Cardiac septum (tissue), 1 donor: ENCODE data around the gene MYCL. TPM values are rescaled to one million over a fixed set of nuclear protein-coding genes. Genes with fewer than 3 reads are reported as not detected.
"Not testable (repeated sequence)": the region's sequence is repeated elsewhere in the genome, so short reads cannot be mapped to it uniquely, and the experiment has no call there.

Experiments
- DNase-seq: peaks from one replicate; pipeline ENCODE4 v3.0.0-alpha.2; 2020; ENCODE audit warnings: low spot score
- intact Hi-C: fragments of 100-400 bp; cut with DNase I; formaldehyde crosslinking; loops from one replicate; pipeline ENCODE4 v1.14.0; 2022
- total RNA-seq: library from RNA; stranded (reverse); fragmentation: NEBNext Ultra II Directional; extraction: Animal tissue kit (Norgen Biotek cat#: 25700); gene quantifications from one replicate; pipeline ENCODE4 v1.2.1, GENCODE V29; 2021
- donor health status: DM: no; HTN: no; CAD: no.

The MYCL gene
- total RNA-seq, 1 donor from 2014 or later, result 0.35 TPM

DNA sequence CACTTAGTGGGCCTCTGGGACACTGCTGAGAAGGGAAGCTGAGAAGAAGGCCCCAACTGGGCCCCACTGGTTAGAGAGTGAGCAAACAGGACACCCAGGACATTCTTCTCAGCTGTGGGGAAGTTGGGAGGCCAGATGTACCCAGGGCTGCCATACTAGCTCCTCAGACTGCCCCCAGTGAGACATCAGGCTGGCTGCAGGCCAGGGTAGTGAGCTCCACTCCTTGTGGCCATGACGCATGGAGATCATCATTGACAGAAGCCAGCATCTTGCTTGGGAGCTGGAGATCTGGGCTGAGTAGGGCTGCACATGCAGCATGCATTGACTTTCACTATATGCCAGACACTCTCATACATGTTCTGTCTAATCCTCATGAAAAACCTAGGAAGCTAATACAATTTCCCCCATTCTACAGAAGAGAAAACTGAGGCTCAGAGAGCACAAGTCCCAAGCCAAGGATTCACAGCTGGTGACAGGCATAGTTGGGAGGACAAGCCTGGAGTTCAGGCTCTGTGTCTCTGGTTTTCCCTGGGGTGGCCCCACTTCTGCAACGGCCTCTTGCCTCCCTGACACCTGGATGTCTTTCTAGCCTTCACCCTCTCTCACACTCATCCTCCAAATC, 24.1 kb upstream of the MYCL start:
- no peak for DNase-seq
- intact Hi-C loops, result no loop called here

- intact Hi-C loops, result no loop called here
- no peak for DNase-seq
Measured at GRCh38 chr1:39922251-39922688, 20.6 kb upstream of the MYCL start.

DNA sequence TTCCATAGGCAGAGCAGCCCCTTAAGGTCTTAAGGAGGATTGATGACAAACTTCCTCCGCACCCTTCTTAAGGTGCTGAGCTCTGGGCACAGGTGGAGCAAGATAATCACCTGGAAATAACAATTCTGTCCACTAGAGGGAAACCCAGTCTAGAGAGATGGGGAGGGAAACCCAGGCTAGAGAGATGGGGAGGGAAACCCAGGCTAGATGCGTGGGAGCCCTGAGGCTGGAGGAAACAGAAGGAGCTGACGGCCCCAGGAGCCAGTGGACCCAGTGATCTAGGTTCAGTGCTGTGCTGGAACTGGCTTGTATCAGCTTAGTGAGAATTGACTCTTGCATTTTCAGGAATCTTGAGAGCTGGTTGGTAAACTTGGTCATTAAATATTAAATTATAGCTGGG, 17.8 kb upstream of the MYCL start:
- no peak for DNase-seq
- intact Hi-C loops, result loop anchor here (2.0 kb wide), 1 partner anchor 55 kb away; no protein-coding TSS in a partner anchor

DNA sequence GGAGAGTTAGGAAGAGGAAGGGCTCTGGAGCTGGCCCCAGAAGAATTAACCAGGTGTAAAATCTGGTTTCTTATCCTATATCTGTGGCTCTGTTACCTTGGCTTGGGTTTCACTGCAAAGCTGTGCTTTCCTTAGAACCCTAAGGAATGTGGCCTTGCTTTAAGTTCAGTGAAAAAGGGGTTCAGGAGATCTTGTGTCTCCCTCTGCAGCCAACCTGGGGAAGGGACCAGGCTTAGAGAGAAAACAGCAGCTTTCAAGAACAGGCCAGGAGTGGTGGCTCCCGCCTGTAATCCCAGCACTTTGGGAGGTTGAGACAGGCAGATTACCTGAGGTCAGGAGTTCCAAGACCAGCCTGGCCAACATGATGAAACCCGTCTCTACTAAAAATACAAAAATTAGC, 16.1 kb upstream of the MYCL start:
- intact Hi-C loops, result loop anchor here (2.0 kb wide), 1 partner anchor 57 kb away; no protein-coding TSS in a partner anchor

GRCh38 chr1:39915499-39916129, 13.9 kb upstream of the MYCL start:
- intact Hi-C loops, result no loop called here
- no peak for DNase-seq

More for the DNA sequence above, 16.1 kb upstream of the MYCL start:
- no peak for DNase-seq

DNA sequence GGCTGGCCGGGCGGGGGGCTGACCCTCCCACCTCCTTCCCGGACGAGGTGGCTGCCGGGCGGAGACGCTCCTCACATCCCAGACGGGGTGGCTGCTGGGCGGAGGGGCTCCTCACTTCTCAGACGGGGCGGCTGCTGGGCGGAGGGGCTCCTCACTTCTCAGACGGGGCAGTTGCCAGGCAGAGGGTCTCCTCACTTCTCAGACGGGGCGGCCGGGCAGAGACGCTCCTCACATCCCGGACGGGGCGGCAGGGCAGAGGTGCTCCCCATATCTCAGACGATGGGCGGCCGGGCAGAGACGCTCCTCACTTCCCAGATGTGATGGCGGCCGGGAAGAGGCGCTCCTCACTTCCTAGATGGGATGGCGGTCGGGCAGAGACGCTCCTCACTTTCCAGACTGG, 11.4 kb upstream of the MYCL start:
- intact Hi-C loops, DNase-seq: not testable (repeated sequence)

GRCh38 chr1:39910263-39910662, 8.5 kb upstream of the MYCL start:
- no peak for DNase-seq
- intact Hi-C loops, result no loop called here

DNA sequence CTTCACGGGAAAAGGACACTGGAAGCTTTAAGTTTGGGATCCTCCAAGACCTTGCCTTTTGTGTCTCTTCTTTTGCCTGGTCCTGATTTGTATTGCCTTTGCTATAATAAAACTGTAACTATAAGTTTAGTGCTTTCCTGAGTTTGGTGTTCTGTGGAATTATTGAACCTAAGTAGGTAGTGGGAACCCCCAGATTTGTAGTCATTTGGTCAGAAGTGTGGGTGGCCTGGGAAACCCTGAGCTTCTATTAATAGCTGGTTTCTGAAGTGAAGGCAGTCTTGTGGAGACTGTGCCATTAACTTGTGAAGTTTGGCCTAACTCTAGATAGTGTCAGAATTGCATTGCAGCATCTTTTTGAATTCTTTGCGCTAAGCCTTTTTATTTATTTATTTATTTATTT, 6.8 kb upstream of the MYCL start:
- intact Hi-C loops, result no loop called here
- DNase-seq, result no peak

GRCh38 chr1:39907528-39908453, 6.1 kb upstream of the MYCL start:
- DNase-seq, result no peak
- intact Hi-C loops, result no loop called here

GRCh38 chr1:39905172-39905571, 3.5 kb upstream of the MYCL start:
- intact Hi-C loops, result no loop called here
- no peak for DNase-seq

DNA sequence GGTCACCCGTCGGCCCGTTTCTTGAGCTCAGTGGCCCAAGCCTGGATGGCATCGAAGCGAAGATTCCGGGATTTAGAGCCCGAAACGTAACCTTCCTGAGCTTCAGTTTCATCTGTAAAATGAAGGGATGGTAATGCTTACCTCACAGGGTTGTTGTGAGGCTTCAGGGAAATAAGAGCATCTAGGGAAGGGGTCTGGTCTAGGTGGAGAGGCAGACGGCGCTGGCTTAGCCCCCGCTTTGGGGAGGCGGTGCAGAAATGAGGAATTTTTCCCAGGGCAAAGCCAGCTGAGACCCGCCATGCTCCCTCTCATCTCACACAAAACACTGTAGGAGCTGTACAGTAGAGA, 717 bp upstream of the MYCL start:
- DNase-seq, result no peak
- intact Hi-C loops, result loop anchor here (2.0 to 5.0 kb wide), 2 partner anchors 55 to 88 kb away; no protein-coding TSS in a partner anchor

DNA sequence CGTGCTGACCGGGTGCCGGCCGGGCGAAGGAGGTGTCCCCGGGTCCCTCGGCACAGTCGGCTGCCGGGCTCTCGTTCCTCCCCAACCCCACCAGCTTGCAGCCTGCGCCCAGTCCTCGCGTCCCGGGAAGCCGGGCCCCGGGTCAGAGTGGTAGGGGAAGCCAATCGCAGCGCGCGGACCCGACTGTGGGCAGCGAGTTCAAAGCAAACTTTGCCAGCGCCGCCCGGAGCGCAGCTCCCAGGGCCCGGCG, 328 bp downstream of the MYCL start:
- intact Hi-C loops, result loop anchor here (5.0 kb wide), 1 partner anchor 54 kb away; no protein-coding TSS in a partner anchor
- DNase-seq, result no peak

DNA sequence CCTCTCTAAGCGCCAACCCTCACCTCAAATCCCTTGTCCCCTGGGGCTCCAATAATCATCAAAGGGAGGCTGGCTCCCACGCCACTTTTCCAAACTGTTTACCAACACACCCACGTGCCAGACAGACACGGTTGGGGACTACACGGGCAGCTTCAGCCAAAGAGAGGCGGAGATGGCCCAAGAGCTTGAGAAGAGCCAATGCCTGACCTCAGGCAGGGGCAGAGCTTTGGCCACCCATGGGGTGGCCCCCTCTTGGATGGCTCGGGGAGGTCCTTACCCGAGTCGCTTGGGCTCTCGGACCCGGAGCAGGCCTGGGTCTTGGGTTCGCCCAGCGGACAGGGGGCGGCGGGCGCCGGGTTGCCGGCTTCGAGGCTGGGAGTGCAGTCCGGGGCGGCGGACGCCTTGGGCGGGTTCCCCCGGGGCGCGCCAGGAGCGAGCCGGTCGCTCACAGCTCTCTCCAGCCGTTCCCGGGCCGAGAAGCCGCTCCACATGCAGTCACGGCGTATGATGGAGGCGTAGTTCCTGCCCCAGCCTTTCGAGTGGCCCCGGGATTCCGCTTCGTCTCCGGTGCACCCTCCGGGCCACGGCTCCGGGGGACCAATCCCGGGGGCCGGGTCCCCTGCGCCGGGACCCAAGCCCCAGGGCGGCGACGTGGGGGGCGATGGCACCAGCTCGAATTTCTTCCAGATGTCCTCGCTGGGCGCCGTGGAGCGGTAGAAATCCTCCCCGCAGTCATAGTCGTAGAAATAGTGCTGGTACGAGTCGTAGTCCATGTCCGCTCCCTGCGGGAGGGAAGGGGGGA, 854 bp downstream of the MYCL start:
- DNase-seq, result no peak
- intact Hi-C loops, result loop anchor here (5.0 kb wide), 1 partner anchor 54 kb away; no protein-coding TSS in a partner anchor

DNA sequence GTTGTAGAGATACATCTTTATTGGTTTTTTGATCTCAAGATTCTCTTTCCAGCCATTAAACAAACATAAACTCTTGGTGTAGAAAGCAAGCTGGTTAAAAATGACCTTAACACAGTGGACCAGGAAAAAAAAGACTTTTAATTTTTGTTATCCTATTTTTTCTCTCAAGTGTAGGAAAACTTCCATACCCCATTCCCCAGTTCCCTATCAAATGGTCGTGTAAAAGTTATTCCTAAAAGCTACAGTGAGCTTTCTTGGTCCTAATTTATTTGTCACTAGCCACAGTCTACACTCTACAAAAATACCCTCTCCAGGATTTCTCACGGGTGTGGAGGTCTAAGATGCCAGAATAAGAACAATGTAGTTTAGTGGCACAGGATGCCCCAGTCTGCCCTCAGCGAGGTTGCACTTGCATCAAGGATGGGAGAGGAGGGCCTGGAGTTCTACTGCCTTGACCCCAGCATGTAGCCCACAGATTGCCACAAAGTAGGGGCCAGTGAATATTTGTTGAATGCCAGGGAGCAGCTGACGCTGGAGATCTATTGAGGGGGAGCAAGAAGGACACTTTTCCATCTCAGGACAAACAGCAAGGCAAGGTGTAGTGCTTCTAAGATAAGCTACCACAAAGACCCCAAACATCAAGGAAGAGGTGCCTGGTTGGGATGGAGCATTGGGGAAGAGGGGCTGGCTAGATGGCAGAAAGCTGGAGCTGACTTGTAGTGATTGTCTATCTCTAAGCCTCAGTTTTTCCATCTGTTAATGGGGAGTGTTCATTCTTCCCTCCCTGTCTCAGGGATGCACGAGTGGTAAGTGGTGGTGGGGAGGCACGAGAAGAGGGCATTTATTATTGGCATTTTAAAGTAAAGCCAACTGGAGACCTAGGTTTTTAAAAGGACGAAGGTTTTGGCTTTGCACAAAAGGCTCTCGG, 1.8 kb downstream of the MYCL start:
- intact Hi-C loops, result loop anchor here (5.0 kb wide), 1 partner anchor 53 kb away; no protein-coding TSS in a partner anchor
- no peak for DNase-seq

- DNase-seq, result no peak
- intact Hi-C loops, result no loop called here
Measured at GRCh38 chr1:39898648-39899603, 2.8 kb downstream of the MYCL start.

DNA sequence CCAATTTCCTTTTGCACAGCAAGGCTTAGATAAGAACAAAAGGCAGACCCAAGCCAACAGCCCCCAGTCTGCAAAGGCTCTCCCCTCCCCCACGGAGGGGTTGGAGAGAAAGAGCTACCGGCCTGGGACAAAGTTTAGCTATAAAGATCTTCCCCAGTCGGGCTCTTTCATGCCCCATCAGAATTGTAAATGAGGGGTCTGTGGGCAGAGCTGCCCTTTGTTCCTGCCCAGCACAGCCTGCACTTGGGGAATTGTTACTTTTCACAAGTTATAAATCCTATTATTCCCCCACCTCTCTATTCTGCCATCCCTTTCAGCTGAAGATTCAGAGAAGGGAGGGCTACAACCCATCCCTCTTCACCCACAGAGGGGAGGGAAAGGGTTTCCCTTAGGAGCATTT, 3.5 kb downstream of the MYCL start:
- DNase-seq, result no peak
- intact Hi-C loops, result no loop called here

GRCh38 chr1:39896909-39897685, 4.6 kb downstream of the MYCL start:
- intact Hi-C loops, result no loop called here

More at GRCh38 chr1:39896909-39897685, 4.6 kb downstream of the MYCL start:
- DNase-seq, result no peak
